OCI-LY1 (cell line): ENCODE results near the gene UQCR11.

Experiments
- H2AFZ ChIP-seq: fragments of 200-600 bp; sonication (generic), shearing (Covaris generic); 2 replicates; pipeline ENCODE4 v1.6.0; 2014; ENCODE audit warnings: antibody characterized with exemption, mild to moderate bottlenecking, low read length
- H3F3A ChIP-seq: fragments of 200-600 bp; sonication (generic), shearing (Covaris generic); 2 replicates; pipeline ENCODE4 v1.6.0; 2014; ENCODE audit warnings: mild to moderate bottlenecking, antibody characterized with exemption, low read length, moderate library complexity; ENCODE audit not compliant: insufficient read depth
- H3K27ac ChIP-seq: fragments of 200-600 bp; sonication (generic); 2 replicates; pipeline ENCODE4 v1.5.1; 2014; ENCODE audit warnings: low read length, mixed run types, mild to moderate bottlenecking, low read depth; ENCODE audit not compliant: poor library complexity, severe bottlenecking
- H3K27me3 ChIP-seq: fragments of 200-600 bp; sonication (generic); 2 replicates; pipeline ENCODE4 v1.6.0; 2014; ENCODE audit warnings: antibody characterized with exemption, mild to moderate bottlenecking, low read length, moderate library complexity; ENCODE audit not compliant: insufficient read depth
- H3K36me3 ChIP-seq: fragments of 200-600 bp; sonication (generic); 2 replicates; pipeline ENCODE4 v1.6.1; 2014; ENCODE audit warnings: mild to moderate bottlenecking, antibody characterized with exemption, low read length, moderate library complexity, mixed read lengths; ENCODE audit not compliant: insufficient read depth
- H3K4me1 ChIP-seq: fragments of 200-600 bp; sonication (generic); 2 replicates; pipeline ENCODE4 v1.5.1; 2014; ENCODE audit warnings: mild to moderate bottlenecking, low read length, moderate library complexity; ENCODE audit not compliant: insufficient read depth, severe bottlenecking
- H3K4me2 ChIP-seq: fragments of 200-600 bp; sonication (generic), shearing (Covaris generic); 2 replicates; pipeline ENCODE4 v1.6.1; 2014; ENCODE audit warnings: low read length
- H3K4me3 ChIP-seq: fragments of 200-600 bp; sonication (generic); 2 replicates; pipeline ENCODE4 v1.5.1; 2014; ENCODE audit warnings: low read length, low read depth, mild to moderate bottlenecking, mixed read lengths; ENCODE audit not compliant: poor library complexity, severe bottlenecking
- H3K79me2 ChIP-seq: fragments of 200-600 bp; shearing (Covaris generic); 2 replicates; pipeline ENCODE4 v1.6.1; 2016; ENCODE audit warnings: mixed run types, low read length, mixed read lengths; ENCODE audit not compliant: insufficient read depth
- H3K9ac ChIP-seq: fragments of 200-600 bp; sonication (generic), shearing (Covaris generic); 2 replicates; pipeline ENCODE4 v1.6.1; 2014; ENCODE audit warnings: mild to moderate bottlenecking, low read length, mixed read lengths
- H3K9me2 ChIP-seq: fragments of 200-600 bp; sonication (generic), shearing (Covaris generic); 2 replicates; pipeline ENCODE4 v1.6.1; 2014; ENCODE audit warnings: low read depth, mild to moderate bottlenecking, low read length, mixed read lengths
- H3K9me3 ChIP-seq: fragments of 200-600 bp; shearing (Covaris generic); 2 replicates; pipeline ENCODE4 v1.6.1; 2014; ENCODE audit warnings: low read length, mixed read lengths
- H4K20me1 ChIP-seq: fragments of 200-600 bp; sonication (generic), shearing (Covaris generic); 2 replicates; pipeline ENCODE4 v1.6.0; 2016; ENCODE audit warnings: mild to moderate bottlenecking, low read length; ENCODE audit not compliant: insufficient read depth
- CTCF ChIP-seq: fragments of 200-600 bp; sonication (generic), shearing (Covaris generic); IDR thresholded peaks from 2 replicates; pipeline ENCODE4 v1.5.1; 2017; ENCODE audit warnings: mild to moderate bottlenecking, antibody characterized with exemption, low read length, moderate library complexity, mixed read lengths
- EZH2 ChIP-seq: fragments of 200-600 bp; sonication (generic), shearing (Covaris generic); IDR thresholded peaks from 2 replicates; pipeline ENCODE4 v1.8.0; 2017; ENCODE audit warnings: borderline replicate concordance, mixed run types, mild to moderate bottlenecking, antibody characterized with exemption, low read length, moderate library complexity, mixed read lengths

The UQCR11 gene

DNA sequence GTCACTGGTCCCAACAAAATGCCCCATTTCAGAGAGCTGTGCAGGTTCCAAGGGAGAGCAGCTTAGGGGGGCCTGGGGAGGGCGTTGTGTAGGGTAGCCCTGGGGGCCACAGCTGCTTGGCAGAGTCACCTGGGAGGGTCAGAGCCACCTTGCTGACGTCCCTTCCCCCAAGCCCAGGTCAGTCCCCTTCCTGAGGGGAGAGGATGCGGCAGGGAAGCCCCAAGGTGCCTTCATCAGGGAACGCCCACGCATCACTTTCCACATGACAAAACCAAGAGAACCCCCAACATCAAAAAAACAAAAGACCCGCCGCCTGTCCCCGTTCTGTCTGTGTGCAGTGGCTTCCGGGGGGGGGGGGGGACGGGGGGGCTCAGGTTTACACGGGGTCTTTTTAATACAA lies 5.3 kb upstream of the UQCR11 start:
- Histone ChIP-seq H3K36me3 (peaks cover 63% of the 10 kb centered on the region), H3K27ac (peak overlapping the region; percentile 93), H3K9ac (no peak overlapping the region), H3K79me2 (no peaks in the 10 kb centered on the region), H3K4me1 (peaks cover 33% of the 10 kb centered on the region), H4K20me1 (no peaks in the 10 kb centered on the region), H3F3A (peaks cover 21% of the 10 kb centered on the region; the same call in 1 of the 2 replicates), H2AFZ (no peak overlapping the region), H3K9me3 (no peaks in the 10 kb centered on the region), H3K9me2 (no peaks in the 10 kb centered on the region), H3K4me3 (no peak overlapping the region), H3K27me3 (no peaks in the 10 kb centered on the region), H3K4me2 (no peak overlapping the region)
- TF ChIP-seq EZH2, result no peak
- no peak for TF ChIP-seq CTCF

DNA sequence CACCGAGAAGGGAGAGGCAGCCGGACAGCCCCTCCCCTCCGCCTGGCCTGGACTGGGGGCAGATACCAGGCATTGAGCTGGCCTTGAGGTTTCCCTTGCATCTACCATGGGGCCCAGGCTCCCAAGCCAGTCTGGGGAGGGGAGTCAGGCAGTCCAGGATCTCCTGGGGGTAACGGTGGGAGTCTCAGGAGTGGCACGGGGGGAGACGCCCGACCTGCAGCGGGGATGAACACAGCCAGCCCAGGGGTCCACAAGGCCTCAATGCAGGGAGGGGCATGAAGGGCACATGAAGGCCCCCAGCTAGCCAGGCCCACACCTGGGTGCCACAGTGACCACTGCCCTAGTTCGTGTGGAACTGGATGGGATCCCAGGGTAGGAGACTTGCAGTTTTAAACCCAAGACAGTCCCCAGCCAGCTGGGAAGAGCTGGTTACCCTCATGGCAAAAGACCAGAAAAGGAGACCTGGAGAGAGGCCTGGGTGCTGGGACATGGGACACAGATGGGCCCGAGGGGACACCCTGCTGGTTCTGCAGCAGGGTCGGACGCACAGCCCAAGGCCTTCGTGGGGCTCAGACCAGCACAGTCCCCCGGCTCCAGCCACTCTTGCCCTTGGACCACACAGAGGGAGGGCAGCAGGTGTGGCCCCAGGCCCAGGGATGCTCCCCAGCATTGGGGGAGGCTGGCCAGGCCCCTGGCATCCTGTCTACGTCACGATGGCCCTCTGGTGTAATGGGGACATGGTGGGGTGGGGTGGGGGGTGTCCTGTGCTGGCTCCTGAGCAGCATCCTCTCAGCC lies 4.6 kb upstream of the UQCR11 start:
- H3F3A ChIP-seq, result peaks cover 21% of the 10 kb centered on the region; the same call in 1 of the 2 replicates
- peaks cover 1% of the 10 kb centered on the region for H3K79me2 ChIP-seq
- no peaks in the 10 kb centered on the region for H3K27me3 ChIP-seq
- no peak overlapping the region for H2AFZ ChIP-seq
- H3K9me3 ChIP-seq, result no peaks in the 10 kb centered on the region
- no peak overlapping the region for H3K4me2 ChIP-seq
- peaks cover 33% of the 10 kb centered on the region for H3K4me1 ChIP-seq
- no peaks in the 10 kb centered on the region for H3K9me2 ChIP-seq
- H3K36me3 ChIP-seq, result peaks cover 56% of the 10 kb centered on the region
- H3K4me3 ChIP-seq, result no peak overlapping the region
- no peak for TF ChIP-seq CTCF
- TF ChIP-seq EZH2, result no peak
- no peaks in the 10 kb centered on the region for H4K20me1 ChIP-seq
- peak overlapping the region; percentile 93 for H3K27ac ChIP-seq
- no peak overlapping the region for H3K9ac ChIP-seq

DNA sequence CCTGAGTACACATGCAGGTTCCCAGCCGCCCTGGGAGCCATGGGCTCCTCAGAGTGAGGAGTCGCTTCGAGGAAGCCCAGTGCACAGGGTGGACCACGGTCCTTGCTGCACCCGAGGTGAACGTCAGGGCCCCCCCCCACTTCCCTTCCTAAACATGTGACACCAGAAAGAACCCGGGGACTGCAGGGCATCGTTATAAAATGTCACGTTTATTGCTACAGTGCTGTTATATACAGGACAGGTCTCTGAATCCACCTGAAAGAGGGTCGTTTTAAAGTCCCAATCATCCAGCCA lies 3.8 kb upstream of the UQCR11 start:
- H3K27me3 ChIP-seq, result no peaks in the 10 kb centered on the region
- peaks cover 40% of the 10 kb centered on the region for H3K4me1 ChIP-seq
- no peak for TF ChIP-seq EZH2
- no peak for TF ChIP-seq CTCF
- no peak overlapping the region for H3K9ac ChIP-seq
- H3K4me2 ChIP-seq, result no peak overlapping the region
- peaks cover 51% of the 10 kb centered on the region for H3K36me3 ChIP-seq
- H3K27ac ChIP-seq, result peak overlapping the region; percentile 93
- peaks cover 10% of the 10 kb centered on the region for H3K79me2 ChIP-seq
- peaks cover 21% of the 10 kb centered on the region; the same call in 1 of the 2 replicates for H3F3A ChIP-seq
- no peak overlapping the region for H3K4me3 ChIP-seq
- H3K9me3 ChIP-seq, result no peaks in the 10 kb centered on the region
- H2AFZ ChIP-seq, result no peak overlapping the region
- no peaks in the 10 kb centered on the region for H3K9me2 ChIP-seq
- no peaks in the 10 kb centered on the region for H4K20me1 ChIP-seq
